H1 (cell line): ENCODE results near the gene CHST11. TPM values are rescaled to one million over a fixed set of nuclear protein-coding genes. Genes with fewer than 3 reads are reported as not detected.

Source experiments
- CTCF ChIA-PET: fragments of 300-600 bp; sonication (Branson Sonifier 250); formaldehyde crosslinking; loops from one replicate; lab custom pipeline; 2021; ENCODE audit not compliant: partially characterized antibody; lab: Charles Lee
- POLR2A ChIA-PET: fragments of 300-600 bp; sonication (Branson Sonifier 250); formaldehyde crosslinking; loops from one replicate; lab custom pipeline; 2021; ENCODE audit warnings: inconsistent platforms; ENCODE audit not compliant: partially characterized antibody; lab: Charles Lee
- DNase-seq, 2 experiments: peaks; one replicate each; pipeline versions ENCODE4 v3.0.0 to v3.0.0-alpha.2; 2010 to 2022; ENCODE audit warnings: low spot score in 2 of 2, low read depth in 1 of 2, mixed read lengths in 1 of 2
- FAIRE-seq: peaks from 2 replicates; lab custom pipeline; 2011; peaks lifted over from hg19 to GRCh38; lab: Jason Lieb, UNC
- H2AFZ ChIP-seq: 2 replicates; pipeline ENCODE4 v1.8.1; 2012; ENCODE audit warnings: low read length, inconsistent platforms
- H2AK5ac ChIP-seq: 2 replicates; pipeline ENCODE4 v1.6.1; 2013; ENCODE audit warnings: low read depth, low read length
- H2BK120ac ChIP-seq: replicated peaks from 2 replicates; pipeline ENCODE3; 2013; ENCODE audit warnings: low read depth, low read length, inconsistent platforms
- H2BK12ac ChIP-seq: 2 replicates; pipeline ENCODE4 v1.6.1; 2013; ENCODE audit warnings: low read depth, low read length
- H2BK15ac ChIP-seq: 2 replicates; pipeline ENCODE4 v1.6.1; 2013; ENCODE audit warnings: low read length
- H2BK20ac ChIP-seq: 2 replicates; pipeline ENCODE4 v1.6.1; 2013; ENCODE audit warnings: low read length
- H2BK5ac ChIP-seq: 2 replicates; pipeline ENCODE4 v1.6.1; 2013; ENCODE audit warnings: low read depth, low read length
- H3K14ac ChIP-seq: 2 replicates; pipeline ENCODE4 v1.6.1; 2013; ENCODE audit warnings: inconsistent platforms; ENCODE audit not compliant: insufficient read length
- H3K18ac ChIP-seq: 2 replicates; pipeline ENCODE4 v1.6.1; 2013; ENCODE audit warnings: low read length; ENCODE audit errors: extremely low read depth
- H3K23ac ChIP-seq: 2 replicates; pipeline ENCODE4 v1.6.1; 2013; ENCODE audit warnings: inconsistent platforms; ENCODE audit not compliant: insufficient read length
- H3K23me2 ChIP-seq: 2 replicates; pipeline ENCODE4 v1.6.1; 2013; ENCODE audit warnings: low read depth, low read length
- H3K27ac ChIP-seq: 2 replicates; pipeline ENCODE4 v1.6.1; 2011; ENCODE audit warnings: low read depth, low read length, inconsistent platforms
- H3K27me3 ChIP-seq, 4 experiments: replicated peaks in 1 of 4; 1 replicate in 1 of 4; 2 replicates in 3 of 4; pipeline versions ENCODE4 v1.6.1 to v1.8.1; 2011 to 2013; ENCODE audit warnings: low read length in 3 of 4, mild to moderate bottlenecking in 3 of 4, inconsistent platforms in 2 of 4, mixed read lengths in 2 of 4, moderate library complexity in 1 of 4; ENCODE audit not compliant: control insufficient read depth in 3 of 4, insufficient read depth in 3 of 4; ENCODE audit errors: extremely low read depth in 1 of 4
- H3K36me3 ChIP-seq, 4 experiments: 2 replicates each; pipeline versions ENCODE4 v1.6.1 to v1.8.1; 2011 to 2013; ENCODE audit warnings: mild to moderate bottlenecking in 4 of 4, low read length in 3 of 4, moderate library complexity in 2 of 4, control low read depth in 1 of 4, inconsistent platforms in 1 of 4; ENCODE audit not compliant: insufficient read depth in 4 of 4, control insufficient read depth in 2 of 4
- H3K4ac ChIP-seq: replicated peaks from 2 replicates; pipeline ENCODE3; 2013; ENCODE audit warnings: low read length, low read depth, mixed read lengths, inconsistent platforms; ENCODE audit not compliant: insufficient read length
- H3K4me1 ChIP-seq, 4 experiments: replicated peaks in 1 of 4; 1 replicate in 1 of 4; 2 replicates in 3 of 4; pipeline versions ENCODE4 v1.6.1 to v1.8.1; 2011 to 2013; ENCODE audit warnings: low read length in 3 of 4, inconsistent platforms in 2 of 4, mixed read lengths in 1 of 4; ENCODE audit not compliant: insufficient read depth in 4 of 4, control insufficient read depth in 3 of 4
- H3K4me2 ChIP-seq, 2 experiments: 2 replicates each; pipeline versions ENCODE4 v1.6.1 to v1.8.1; 2011 to 2013; ENCODE audit warnings: low read depth in 2 of 2, low read length in 2 of 2, control low read depth in 1 of 2, inconsistent platforms in 1 of 2, mild to moderate bottlenecking in 1 of 2; ENCODE audit not compliant: insufficient read depth in 1 of 2
- H3K4me3 ChIP-seq, 4 experiments: fragments of 200-600, 300-600 bp in 1 of 4; sonication (generic), shearing (Covaris generic), sonication (Bioruptor Twin) in 1 of 4; 2 replicates each; pipeline versions ENCODE4 v1.5.1 to v1.8.1; 2011 to 2016; ENCODE audit warnings: low read length in 4 of 4, low read depth in 3 of 4, control low read depth in 2 of 4, inconsistent platforms in 2 of 4, mild to moderate bottlenecking in 2 of 4, mixed read lengths in 1 of 4, moderate library complexity in 1 of 4; ENCODE audit not compliant: insufficient read depth in 2 of 4; ENCODE audit errors: extremely low read depth in 1 of 4
- H3K56ac ChIP-seq: replicated peaks from 2 replicates; pipeline ENCODE3; 2013; ENCODE audit warnings: low read depth, mild to moderate bottlenecking, mixed read lengths, low read length, inconsistent platforms; ENCODE audit not compliant: insufficient read length
- H3K79me1 ChIP-seq: 2 replicates; pipeline ENCODE4 v1.6.1; 2013; ENCODE audit warnings: low read depth, low read length, control low read depth
- H3K79me2 ChIP-seq, 2 experiments: 2 replicates each; pipeline versions ENCODE4 v1.6.1 to v1.8.1; 2012 to 2013; ENCODE audit warnings: low read length in 2 of 2, mild to moderate bottlenecking in 2 of 2, inconsistent platforms in 1 of 2; ENCODE audit not compliant: insufficient read depth in 2 of 2, control insufficient read depth in 1 of 2
- H3K9ac ChIP-seq, 4 experiments: replicated peaks in 1 of 4; 1 replicate in 1 of 4; 2 replicates in 3 of 4; pipeline versions ENCODE4 v1.6.1 to v1.8.1; 2011 to 2013; ENCODE audit warnings: low read depth in 3 of 4, low read length in 3 of 4, control low read depth in 2 of 4, mild to moderate bottlenecking in 2 of 4, moderate library complexity in 2 of 4, inconsistent platforms in 1 of 4; ENCODE audit errors: extremely low read depth in 1 of 4
- H3K9me3 ChIP-seq, 2 experiments: 2 replicates each; pipeline versions ENCODE4 v1.6.1 to v1.8.1; 2012 to 2013; ENCODE audit warnings: mild to moderate bottlenecking in 2 of 2, moderate library complexity in 2 of 2, control low read depth in 1 of 2, inconsistent platforms in 1 of 2, low read depth in 1 of 2, low read length in 1 of 2, mixed read lengths in 1 of 2; ENCODE audit not compliant: insufficient read depth in 2 of 2
- H4K20me1 ChIP-seq, 2 experiments: replicated peaks in 1 of 2; 2 replicates each; pipeline versions ENCODE3 to v1.8.1; 2011 to 2013; ENCODE audit warnings: inconsistent platforms in 2 of 2, low read length in 2 of 2, mild to moderate bottlenecking in 1 of 2; ENCODE audit not compliant: insufficient read depth in 2 of 2, control insufficient read depth in 1 of 2
- H4K5ac ChIP-seq: 2 replicates; pipeline ENCODE4 v1.6.1; 2013; ENCODE audit warnings: low read length, low read depth, mixed read lengths, inconsistent platforms; ENCODE audit not compliant: insufficient read length
- H4K8ac ChIP-seq: 2 replicates; pipeline ENCODE4 v1.8.0; 2013; ENCODE audit warnings: mild to moderate bottlenecking, moderate library complexity, low read length, inconsistent platforms; ENCODE audit not compliant: insufficient read depth; ENCODE audit errors: extremely low read depth
- H4K91ac ChIP-seq: replicated peaks from 2 replicates; pipeline ENCODE3; 2013; ENCODE audit warnings: low read length, mixed read lengths, inconsistent platforms; ENCODE audit not compliant: insufficient read length
- CTBP2 ChIP-seq: IDR thresholded peaks from 2 replicates; pipeline ENCODE4 v1.7.0; 2011; ENCODE audit warnings: borderline replicate concordance, mild to moderate bottlenecking, moderate library complexity, mixed read lengths, low read length; ENCODE audit not compliant: insufficient read depth, insufficient read length
- EGR1 ChIP-seq: IDR thresholded peaks from 2 replicates; pipeline ENCODE4 v1.6.1; 2011; ENCODE audit warnings: low read depth, low read length, borderline replicate concordance
- HDAC6 ChIP-seq: IDR thresholded peaks from one replicate; pipeline ENCODE4 v1.7.1; 2012; ENCODE audit warnings: low read depth, mild to moderate bottlenecking, inconsistent platforms, low read length, moderate library complexity
- KDM1A ChIP-seq: fragments of 200-600, 300-600 bp; sonication (generic); IDR thresholded peaks from 2 replicates; pipeline ENCODE4 v1.7.1; 2016; ENCODE audit warnings: mild to moderate bottlenecking, low read length, borderline replicate concordance
- NANOG ChIP-seq: IDR thresholded peaks from 2 replicates; pipeline ENCODE4 v1.6.1; 2011; ENCODE audit warnings: low read length, low read depth, mild to moderate bottlenecking, inconsistent platforms; ENCODE audit not compliant: insufficient read depth, poor library complexity, severe bottlenecking
- RBBP5 ChIP-seq: IDR thresholded peaks from 2 replicates; pipeline ENCODE4 v1.7.1; 2012; ENCODE audit warnings: low read depth, mild to moderate bottlenecking, inconsistent platforms, low read length, moderate library complexity, borderline replicate concordance
- RFX5 ChIP-seq: IDR thresholded peaks from 2 replicates; pipeline ENCODE4 v1.6.1; 2011; ENCODE audit warnings: low read depth, low read length, improper control_type of control experiment, borderline replicate concordance
- TEAD4 ChIP-seq: IDR thresholded peaks from 2 replicates; pipeline ENCODE4 v1.6.1; 2012; ENCODE audit warnings: low read depth, low read length, inconsistent platforms, mixed read lengths
- WGBS, 2 experiments: shearing (Covaris generic) in 1 of 2; methylation state at CpG; one replicate each; pipeline versions ENCODE4 v1.1.6 to v1.1.7; 2013 to 2015; ENCODE audit warnings: low lambda C conversion rate in 2 of 2, mixed read lengths in 2 of 2, inconsistent platforms in 1 of 2, low coverage in 1 of 2, missing lambda C conversion rate in 1 of 2; ENCODE audit not compliant: insufficient replicate concordance in 2 of 2, insufficient coverage in 1 of 2, insufficient read length in 1 of 2; ENCODE audit errors: extremely low coverage in 1 of 2, missing lambda C conversion rate in 1 of 2; 5-methylcytosine and 5-hydroxymethylcytosine counted together
- polyA plus RNA-seq, 7 experiments: library from polyadenylated mRNA; depleted of rRNA in 3 of 7; stranded (reverse) in 5 of 7; unstranded in 2 of 7; fragments of >200 nt in 5 of 7; fragments of 200-250 nt in 2 of 7; gene quantifications; 1 replicate in 5 of 7; 2 replicates in 1 of 7; 4 replicates in 1 of 7; pipeline versions ENCODE4 v1.2.1 to v1.2.3, GENCODE V29; 2011 to 2013; ENCODE audit warnings: missing spikeins in 2 of 7, mixed read lengths in 2 of 7
- total RNA-seq: library from RNA; stranded (reverse); fragmentation: NEBNext Ultra II Directional; extraction: Animal tissue kit (Norgen Biotek cat#: 25700); gene quantifications from 2 replicates; pipeline ENCODE4 v1.2.1, GENCODE V29; 2021

The CHST11 gene
- total and polyA plus RNA-seq, 2 of the 8 experiments (the other 6 are each of a cell fraction or from before 2014, with no cell fraction given): 14.4 to 20.8 TPM

DNA sequence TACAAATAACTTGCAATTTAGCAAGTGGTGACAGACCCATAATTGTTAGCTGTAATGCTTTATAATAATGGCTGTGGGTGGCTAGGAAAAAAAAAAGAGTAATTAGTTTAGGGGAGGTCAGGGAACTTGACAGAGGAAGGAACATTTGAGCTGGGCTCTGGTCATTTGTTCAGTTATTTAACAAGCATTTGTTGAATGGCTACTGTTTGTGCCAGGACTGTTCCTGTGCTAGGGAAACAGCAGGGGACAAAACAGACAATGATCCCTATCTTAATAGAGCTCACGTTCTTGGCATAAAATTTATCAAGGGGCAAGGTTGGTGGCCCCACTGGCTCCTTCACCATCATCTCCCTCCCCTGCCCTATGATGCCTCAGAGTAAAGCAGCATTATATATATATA is 18.5 kb downstream of the CHST11 start:
- H3K4me2 ChIP-seq: no peak overlapping the region
- no peaks in the 10 kb centered on the region for H3K9me3 ChIP-seq
- H3K36me3 ChIP-seq: no peaks in the 10 kb centered on the region
- no peak overlapping the region for H2AK5ac ChIP-seq
- TF ChIP-seq NANOG (no peak), RBBP5 (no peak), EGR1 (no peak), KDM1A (no peak), CTBP2 (no peak), HDAC6 (no peak), TEAD4 (no peak), RFX5 (no peak)
- H2BK120ac ChIP-seq: no peak overlapping the region
- H2BK20ac ChIP-seq: no peak overlapping the region
- H3K27me3 ChIP-seq: no peaks in the 10 kb centered on the region
- H3K27ac ChIP-seq: no peak overlapping the region
- CTCF ChIA-PET: interaction anchor here (0.7 kb wide), 1 partner anchor 323 kb away, joined by 3 read pairs; no protein-coding TSS in a partner anchor
- DNase-seq (no peak), FAIRE-seq (no peak)
- no peak overlapping the region for H4K5ac ChIP-seq
- no peak overlapping the region for H3K14ac ChIP-seq
- no peak overlapping the region for H3K4ac ChIP-seq
- H2BK12ac ChIP-seq: no peak overlapping the region
- no peak overlapping the region for H3K56ac ChIP-seq
- H3K79me1 ChIP-seq: no peaks in the 10 kb centered on the region; the same call in 1 of the 2 replicates
- H3K79me2 ChIP-seq: no peaks in the 10 kb centered on the region
- POLR2A ChIA-PET: no interaction called here
- H3K23ac ChIP-seq: no peak overlapping the region
- H3K4me1 ChIP-seq: peaks cover 0 to 4% (median 0%) of the 10 kb centered on the region in 4 experiments; a peak in 3 of 7 replicates
- 68% methylated on average over 1 of the region's 1 CpG; no CpG with 5 or more reads in 1 of the 2 experiments for WGBS, 2 experiments
- no peak overlapping the region for H2BK15ac ChIP-seq
- no peak overlapping the region for H4K91ac ChIP-seq
- no peak overlapping the region for H4K8ac ChIP-seq
- no peak overlapping the region for H3K9ac ChIP-seq
- H2AFZ ChIP-seq: no peak overlapping the region
- H3K18ac ChIP-seq: 0 out of 2 replicates have a peak overlapping the region, but pooled peaks have one; percentile 39
- no peak overlapping the region for H3K4me3 ChIP-seq
- no peak overlapping the region for H2BK5ac ChIP-seq
- H4K20me1 ChIP-seq: no peaks in the 10 kb centered on the region
- H3K23me2 ChIP-seq: no peaks in the 10 kb centered on the region; the same call in 1 of the 2 replicates
